PC-3 (cell line): ENCODE measurements around the gene HDAC6. TPM values are rescaled to one million over a fixed set of nuclear protein-coding genes. Genes with fewer than 3 reads are reported as not detected.

Experiments
- ATAC-seq: fragments of 200-7000 bp; cut with Tn5 transposase; 2 replicates; pipeline ENCODE4 v1.9.1; 2020; ENCODE audit warnings: mild to moderate bottlenecking, moderate library complexity
- BruUV-seq: library from RNA; stranded (reverse); fragments of 400-500 nt; replicated peaks from 2 replicates; lab custom pipeline; 2021; lab: Mats Ljungman, UMichigan
- CTCF ChIA-PET: fragments of 300-600 bp; sonication (Branson Sonifier 250); formaldehyde crosslinking; loops from one replicate; lab custom pipeline; 2022; ENCODE audit warnings: antibody characterized with exemption; lab: Charles Lee
- POLR2A ChIA-PET: fragments of 300-600 bp; sonication (Branson Sonifier 250); formaldehyde crosslinking; loops from one replicate; lab custom pipeline; 2022; ENCODE audit warnings: antibody characterized with exemption; ENCODE audit not compliant: unreplicated experiment; lab: Charles Lee
- DNase-seq: peaks from one replicate; pipeline ENCODE4 v3.0.0-alpha.2; 2015
- H2AFZ ChIP-seq: fragments of 300-600 bp; sonication (generic); 2 replicates; pipeline ENCODE4 v1.6.0; 2016; ENCODE audit warnings: antibody characterized with exemption, low read length
- H3F3A ChIP-seq: fragments of 300-600 bp; sonication (generic); one replicate; pipeline ENCODE4 v1.6.0; 2017; ENCODE audit warnings: antibody characterized with exemption, low read length, control low read depth, mild to moderate bottlenecking; ENCODE audit not compliant: unreplicated experiment
- H3K27ac ChIP-seq: fragments of 300-600 bp; sonication (generic); 2 replicates; pipeline ENCODE4 v1.5.1; 2016; ENCODE audit warnings: mild to moderate bottlenecking, low read length
- H3K27me3 ChIP-seq: fragments of 300-600 bp; sonication (generic); 2 replicates; pipeline ENCODE4 v1.6.1; 2016; ENCODE audit warnings: low read length, mixed read lengths
- H3K36me3 ChIP-seq: fragments of 300-600 bp; sonication (generic); 2 replicates; pipeline ENCODE4 v1.6.1; 2016; ENCODE audit warnings: low read depth, mixed run types, low read length, mixed read lengths
- H3K4me1 ChIP-seq: fragments of 300-600 bp; sonication (generic); 2 replicates; pipeline ENCODE4 v1.5.1; 2016; ENCODE audit warnings: low read length; ENCODE audit not compliant: insufficient read depth
- H3K4me2 ChIP-seq: fragments of 300-600 bp; sonication (generic); 2 replicates; pipeline ENCODE4 v1.6.0; 2016; ENCODE audit warnings: low read length
- H3K4me3 ChIP-seq: fragments of 300-600 bp; sonication (generic); 2 replicates; pipeline ENCODE4 v1.5.1; 2016; ENCODE audit warnings: mild to moderate bottlenecking, low read length, mixed read lengths
- H3K79me2 ChIP-seq: fragments of 300-600 bp; sonication (generic); 2 replicates; pipeline ENCODE4 v1.6.1; 2017; ENCODE audit warnings: low read length, mixed read lengths
- H3K9ac ChIP-seq: fragments of 300-600 bp; sonication (generic); 2 replicates; pipeline ENCODE4 v1.6.0; 2016; ENCODE audit warnings: mild to moderate bottlenecking, low read length
- H3K9me2 ChIP-seq: fragments of 300-600 bp; sonication (generic); replicated peaks from 2 replicates; pipeline ENCODE4 v1.6.1; 2016; ENCODE audit warnings: mixed run types, low read length, mixed read lengths
- H3K9me3 ChIP-seq: fragments of 300-600 bp; sonication (generic); 2 replicates; pipeline ENCODE4 v1.6.1; 2016; ENCODE audit warnings: low read length, mixed read lengths
- H4K20me1 ChIP-seq: fragments of 300-600 bp; sonication (generic); 2 replicates; pipeline ENCODE4 v1.6.1; 2016; ENCODE audit warnings: low read length, mixed read lengths
- CTCF ChIP-seq: fragments of 300-600 bp; sonication (generic); conservative IDR thresholded peaks from 2 replicates; pipeline ENCODE4 v1.5.1; 2017; ENCODE audit warnings: antibody characterized with exemption, low read depth, mild to moderate bottlenecking, low read length
- EZH2 ChIP-seq: fragments of 300-600 bp; sonication (generic); IDR thresholded peaks from one replicate; pipeline ENCODE4 v1.6.1; 2017; ENCODE audit warnings: antibody characterized with exemption, mild to moderate bottlenecking, low read length; ENCODE audit not compliant: unreplicated experiment
- EZH2phosphoT487 ChIP-seq: fragments of 300-600 bp; sonication (generic); IDR thresholded peaks from 2 replicates; pipeline ENCODE4 v1.6.1; 2018; ENCODE audit warnings: mild to moderate bottlenecking, antibody characterized with exemption, low read length, borderline replicate concordance
- intact Hi-C: fragments of 100-400 bp; cut with micrococcal nuclease; formaldehyde crosslinking; loops from 2 replicates; pipeline ENCODE4 v1.9.0; 2023
- total RNA-seq: library from RNA; depleted of rRNA; stranded (reverse); fragments of >200 nt; gene quantifications from 2 replicates; pipeline ENCODE4 v1.2.3, GENCODE V29; 2014

Gene HDAC6
- total RNA-seq, 1 experiment from 2014 or later: 58.0 TPM

GRCh38 chrX:48786825-48787504 is 14.9 kb upstream of the HDAC6 start:
- no TSS peak for BruUV-seq
- DNase-seq: no peak
- Histone ChIP-seq H3F3A (no peaks in the 10 kb centered on the region), H3K36me3 (no peaks in the 10 kb centered on the region), H3K9me2 (no peaks in the 10 kb centered on the region), H3K4me1 (no peaks in the 10 kb centered on the region), H3K79me2 (no peaks in the 10 kb centered on the region), H3K4me2 (no peak overlapping the region), H3K9ac (no peak overlapping the region), H2AFZ (no peak overlapping the region), H3K27me3 (no peaks in the 10 kb centered on the region), H4K20me1 (no peaks in the 10 kb centered on the region), H3K27ac (no peak overlapping the region), H3K4me3 (no peak overlapping the region), H3K9me3 (no peaks in the 10 kb centered on the region)
- intact Hi-C loops: no loop called here
- POLR2A ChIA-PET: no interaction called here
- TF ChIP-seq EZH2phosphoT487: no peak
- no peak for TF ChIP-seq CTCF
- TF ChIP-seq EZH2: no peak
- CTCF ChIA-PET: no interaction called here
- ATAC-seq: no peak

GRCh38 chrX:48787505-48788443 is 14.1 kb upstream of the HDAC6 start:
- Histone ChIP-seq H3K79me2 (no peaks in the 10 kb centered on the region), H3K9me3 (no peaks in the 10 kb centered on the region), H3K4me2 (no peak overlapping the region), H3K4me3 (no peak overlapping the region), H3F3A (no peaks in the 10 kb centered on the region), H3K4me1 (no peaks in the 10 kb centered on the region), H3K27ac (no peak overlapping the region), H3K9ac (no peak overlapping the region), H3K27me3 (no peaks in the 10 kb centered on the region), H3K9me2 (no peaks in the 10 kb centered on the region), H2AFZ (no peak overlapping the region), H3K36me3 (no peaks in the 10 kb centered on the region), H4K20me1 (no peaks in the 10 kb centered on the region)
- ChIA-PET POLR2A (no interaction called here), CTCF (no interaction called here)
- no peak for TF ChIP-seq CTCF
- TF ChIP-seq EZH2phosphoT487: no peak
- no peak for TF ChIP-seq EZH2
- no TSS peak for BruUV-seq
- no peak for DNase-seq
- ATAC-seq: no peak
- intact Hi-C loops: no loop called here
